ENCODE results near the gene GPR89B. TPM values are rescaled to one million over a fixed set of nuclear protein-coding genes. Genes with fewer than 3 reads are reported as not detected.

The GPR89B gene
- total and polyA plus RNA-seq, 12 donors: 2.2 to 29.8 (median 12.9) TPM

DNA sequence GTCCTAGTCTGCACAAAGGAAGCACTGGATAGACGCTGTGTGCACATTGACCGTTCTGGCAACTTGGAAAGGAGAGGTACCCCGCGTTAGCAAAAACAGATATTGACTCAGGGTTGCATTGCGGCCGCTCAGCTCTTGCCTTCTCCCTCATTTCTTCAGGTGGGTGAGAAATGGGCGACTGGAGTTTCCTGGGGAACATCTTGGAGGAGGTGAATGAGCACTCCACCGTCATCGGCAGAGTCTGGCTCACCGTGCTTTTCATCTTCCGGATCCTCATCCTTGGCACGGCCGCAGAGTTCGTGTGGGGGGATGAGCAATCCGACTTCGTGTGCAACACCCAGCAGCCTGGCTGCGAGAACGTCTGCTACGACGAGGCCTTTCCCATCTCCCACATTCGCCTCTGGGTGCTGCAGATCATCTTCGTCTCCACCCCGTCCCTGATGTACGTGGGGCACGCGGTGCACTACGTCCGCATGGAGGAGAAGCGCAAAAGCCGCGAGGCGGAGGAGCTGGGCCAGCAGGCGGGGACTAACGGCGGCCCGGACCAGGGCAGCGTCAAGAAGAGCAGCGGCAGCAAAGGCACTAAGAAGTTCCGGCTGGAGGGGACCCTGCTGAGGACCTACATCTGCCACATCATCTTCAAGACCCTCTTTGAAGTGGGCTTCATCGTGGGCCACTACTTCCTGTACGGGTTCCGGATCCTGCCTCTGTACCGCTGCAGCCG, 20.3 kb upstream of the GPR89B start:
- Histone ChIP-seq H3K27ac (no peak overlapping the region), H3K4me3 (no peak overlapping the region), H3K9me3 (replicated peaks in 1 of 3) (no peaks in the 10 kb centered on the region), H3K36me3 (replicated peaks in 1 of 2) (no peaks in the 10 kb centered on the region), H3K27me3 (no peaks in the 10 kb centered on the region), H3K4me1 (replicated peaks in 1 of 2) (no peaks in the 10 kb centered on the region)
- TF ChIP-seq, protein P1, sequence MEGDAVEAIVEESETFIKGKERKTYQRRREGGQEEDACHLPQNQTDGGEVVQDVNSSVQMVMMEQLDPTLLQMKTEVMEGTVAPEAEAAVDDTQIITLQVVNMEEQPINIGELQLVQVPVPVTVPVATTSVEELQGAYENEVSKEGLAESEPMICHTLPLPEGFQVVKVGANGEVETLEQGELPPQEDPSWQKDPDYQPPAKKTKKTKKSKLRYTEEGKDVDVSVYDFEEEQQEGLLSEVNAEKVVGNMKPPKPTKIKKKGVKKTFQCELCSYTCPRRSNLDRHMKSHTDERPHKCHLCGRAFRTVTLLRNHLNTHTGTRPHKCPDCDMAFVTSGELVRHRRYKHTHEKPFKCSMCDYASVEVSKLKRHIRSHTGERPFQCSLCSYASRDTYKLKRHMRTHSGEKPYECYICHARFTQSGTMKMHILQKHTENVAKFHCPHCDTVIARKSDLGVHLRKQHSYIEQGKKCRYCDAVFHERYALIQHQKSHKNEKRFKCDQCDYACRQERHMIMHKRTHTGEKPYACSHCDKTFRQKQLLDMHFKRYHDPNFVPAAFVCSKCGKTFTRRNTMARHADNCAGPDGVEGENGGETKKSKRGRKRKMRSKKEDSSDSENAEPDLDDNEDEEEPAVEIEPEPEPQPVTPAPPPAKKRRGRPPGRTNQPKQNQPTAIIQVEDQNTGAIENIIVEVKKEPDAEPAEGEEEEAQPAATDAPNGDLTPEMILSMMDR (IDR thresholded peaks at IDR 0.05): no peak
- no peak for TF ChIP-seq POLR2A (IDR thresholded peaks at IDR 0.05)
- DNase-seq: no peak
- WGBS, 4 donors: 90 to 93% (median 92%) methylated on average over 43 to 44 of the region's 44 CpGs
- intact Hi-C loops (cut with DNase I): no loop called here

DNA sequence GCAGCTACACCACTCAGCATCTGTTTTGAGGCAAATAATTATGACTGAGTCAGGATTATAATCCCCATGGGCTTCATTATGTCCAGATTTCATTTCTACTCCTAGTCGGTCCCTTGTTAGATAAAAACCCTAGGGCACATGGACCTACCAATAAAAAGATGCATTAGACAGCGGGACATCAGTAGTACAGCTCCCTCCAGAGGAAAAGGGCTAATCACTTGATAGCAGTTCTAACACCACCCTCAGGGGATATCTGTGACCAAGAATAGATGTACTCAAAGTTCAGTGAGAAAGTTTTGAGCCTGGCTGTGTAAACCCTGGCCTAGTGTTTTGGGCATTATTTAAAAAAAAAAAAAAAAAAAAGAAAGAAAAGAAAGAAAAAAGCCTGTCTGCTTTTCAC, 15.7 kb upstream of the GPR89B start:
- TF ChIP-seq, protein P1 (IDR thresholded peaks at IDR 0.05): no peak
- TF ChIP-seq POLR2A (IDR thresholded peaks at IDR 0.05): no peak
- 62 to 89% (median 76%) methylated on average over 2 of the region's 2 CpGs for WGBS, 4 donors
- Histone ChIP-seq H3K27ac (no peak overlapping the region), H3K4me3 (no peak overlapping the region), H3K9me3 (replicated peaks in 1 of 3) (no peaks in the 10 kb centered on the region), H3K27me3 (no peaks in the 10 kb centered on the region), H3K36me3 (replicated peaks in 1 of 2) (no peaks in the 10 kb centered on the region), H3K4me1 (replicated peaks in 1 of 2) (no peaks in the 10 kb centered on the region)
- intact Hi-C loops (cut with DNase I): no loop called here
- no peak for DNase-seq

DNA sequence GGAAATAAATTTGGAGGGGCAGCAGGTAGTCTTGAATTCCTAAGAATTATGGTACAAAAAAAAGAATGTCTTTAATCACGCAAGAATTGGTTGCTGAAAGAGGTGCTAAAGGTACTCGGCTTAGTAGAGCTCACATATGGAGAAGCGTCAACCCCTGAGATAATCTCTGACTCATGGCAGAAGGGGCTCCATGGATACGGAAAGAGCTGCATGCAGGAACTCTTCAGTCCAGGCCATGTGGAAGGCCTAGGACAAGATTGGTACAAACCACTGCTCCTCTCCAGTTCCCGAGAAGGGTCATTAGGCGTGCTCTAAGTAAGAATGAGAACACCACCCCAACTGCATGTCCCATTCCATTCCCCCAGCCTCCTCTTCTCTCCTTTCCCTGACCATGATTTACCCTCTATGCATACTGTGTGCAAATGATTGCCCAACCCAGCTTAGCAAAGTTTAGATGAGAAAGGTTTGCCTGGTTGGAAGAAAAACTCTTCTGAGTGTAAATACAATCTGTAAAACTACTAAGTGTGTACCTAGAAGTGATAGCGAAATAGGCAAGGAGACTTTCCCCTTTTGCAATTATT, 14.8 kb upstream of the GPR89B start:
- Histone ChIP-seq H3K4me1 (replicated peaks in 1 of 2) (no peaks in the 10 kb centered on the region), H3K27me3 (no peaks in the 10 kb centered on the region), H3K36me3 (replicated peaks in 1 of 2) (no peaks in the 10 kb centered on the region), H3K9me3 (replicated peaks in 1 of 3) (no peaks in the 10 kb centered on the region), H3K4me3 (no peak overlapping the region), H3K27ac (no peak overlapping the region)
- WGBS, 4 donors: 82 to 92% (median 88%) methylated on average over 7 of the region's 7 CpGs
- TF ChIP-seq, protein P1 (IDR thresholded peaks at IDR 0.05): no peak
- TF ChIP-seq POLR2A (IDR thresholded peaks at IDR 0.05): no peak
- intact Hi-C loops (cut with DNase I): no loop called here
- DNase-seq: no peak

DNA sequence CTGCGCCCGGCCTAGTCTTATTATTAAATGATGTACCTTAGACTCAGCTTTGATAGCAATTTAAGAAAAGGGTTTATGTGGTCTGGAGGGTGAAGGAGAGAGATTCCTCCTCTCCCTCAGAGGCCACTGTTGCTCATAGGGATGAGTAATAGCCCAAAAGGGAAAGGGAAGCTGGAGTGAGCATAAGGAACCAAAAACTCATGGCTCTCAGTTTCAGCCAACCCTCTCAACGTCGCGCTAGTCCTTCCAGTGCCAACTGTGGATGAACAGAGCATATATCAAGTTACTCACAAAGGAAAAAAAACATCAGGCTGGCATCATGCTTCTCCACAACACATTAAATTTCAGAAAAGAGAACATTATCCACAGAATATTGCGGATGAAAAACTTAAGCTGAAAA, 8.3 kb upstream of the GPR89B start:
- TF ChIP-seq POLR2A (IDR thresholded peaks at IDR 0.05): no peak
- TF ChIP-seq, protein P1 (IDR thresholded peaks at IDR 0.05): no peak
- H3K27me3 ChIP-seq: no peaks in the 10 kb centered on the region
- intact Hi-C loops (cut with DNase I): no loop called here
- no peaks in the 10 kb centered on the region for H3K4me1 ChIP-seq (replicated peaks in 1 of 2)
- H3K36me3 ChIP-seq (replicated peaks in 1 of 2): no peaks in the 10 kb centered on the region
- H3K4me3 ChIP-seq: no peak overlapping the region
- no peak overlapping the region for H3K27ac ChIP-seq
- DNase-seq: no peak
- H3K9me3 ChIP-seq (replicated peaks in 1 of 3): no peaks in the 10 kb centered on the region
- 86 to 95% (median 90%) methylated on average over 6 of the region's 6 CpGs for WGBS, 4 donors

All from adrenal gland (tissue), 12 donors.